GM21825 (cell line): Measurements from ENCODE around the gene ZMYND11.
"Not testable (repeated sequence)": the region's sequence is repeated elsewhere in the genome, so short reads cannot be mapped to it uniquely, and the experiment has no call there.

Experiments used
- ATAC-seq: cut with Tn5 transposase; IDR thresholded peaks from one replicate; pipeline ENCODE4 v1.9.1; 2021; ENCODE audit warnings: mild to moderate bottlenecking, moderate library complexity; ENCODE audit not compliant: unreplicated experiment

ZMYND11 gene

GRCh38 chr10:279232-279631, 144.0 kb downstream of the ZMYND11 start:
- no peak for ATAC-seq

GRCh38 chr10:279655-280054, 144.4 kb downstream of the ZMYND11 start:
- no peak for ATAC-seq

GRCh38 chr10:282294-283139, 147.3 kb downstream of the ZMYND11 start:
- ATAC-seq: no peak

- no peak for ATAC-seq
Observed at GRCh38 chr10:283140-283479, 147.9 kb downstream of the ZMYND11 start.

- peak; percentile 86 for ATAC-seq
Observed at GRCh38 chr10:283916-284356, 148.7 kb downstream of the ZMYND11 start.

- ATAC-seq: no peak
Observed at GRCh38 chr10:285216-285615, 150.0 kb downstream of the ZMYND11 start.

- ATAC-seq: no peak
Observed at GRCh38 chr10:287026-287709, 151.9 kb downstream of the ZMYND11 start.

GRCh38 chr10:287814-288213, 152.6 kb downstream of the ZMYND11 start:
- no peak for ATAC-seq

GRCh38 chr10:288316-289200, 153.3 kb downstream of the ZMYND11 start:
- ATAC-seq: no peak

GRCh38 chr10:289581-289980, 154.3 kb downstream of the ZMYND11 start:
- no peak for ATAC-seq

- no peak for ATAC-seq
Observed at GRCh38 chr10:290026-290725, 154.9 kb downstream of the ZMYND11 start.

- ATAC-seq: no peak
Observed at GRCh38 chr10:293636-294035, 158.4 kb downstream of the ZMYND11 start.

GRCh38 chr10:297567-297966, 162.3 kb downstream of the ZMYND11 start:
- ATAC-seq: no peak

GRCh38 chr10:298033-298432, 162.8 kb downstream of the ZMYND11 start:
- ATAC-seq: no peak

- ATAC-seq: no peak
Observed at GRCh38 chr10:299512-299911, 164.3 kb downstream of the ZMYND11 start.

GRCh38 chr10:299969-300368, 164.7 kb downstream of the ZMYND11 start:
- no peak for ATAC-seq

- not testable (repeated sequence) for ATAC-seq
Observed at GRCh38 chr10:300580-300979, 165.3 kb downstream of the ZMYND11 start.

GRCh38 chr10:301536-301935, 166.3 kb downstream of the ZMYND11 start:
- no peak for ATAC-seq
